ENCODE data around the gene ADAMTS15.

GRCh38 chr11:130429120-130429681 lies 19.2 kb upstream of the ADAMTS15 start:
- TF ChIP-seq CTCF (IDR thresholded peaks at IDR 0.05) = no peak
- no peak for TF ChIP-seq POLR2A (IDR thresholded peaks at IDR 0.05)

All from lower leg skin (tissue), 3 donors.